SK-N-SH (cell line): ENCODE results near the gene GPR158. TPM values are rescaled to one million over a fixed set of nuclear protein-coding genes. Genes with fewer than 3 reads are reported as not detected.

Experiments used
- CTCF ChIA-PET: fragments of 300-600, 350-600 bp; formaldehyde crosslinking; extraction: SDS; loops from one replicate; lab custom pipeline; 2021; lab: Yijun Ruan, JAX
- POLR2A ChIA-PET: fragments of 350-600 bp; sonication (Branson Sonifier 250); formaldehyde crosslinking; extraction: SDS; loops from one replicate; lab custom pipeline; 2020; ENCODE audit warnings: antibody characterized with exemption, inconsistent platforms; lab: Yijun Ruan, JAX
- DNase-seq: peaks from one replicate; pipeline ENCODE4 v3.0.0; 2012
- H2AFZ ChIP-seq: fragments of 200-600 bp; sonication (generic); 2 replicates; pipeline ENCODE4 v1.8.1; 2016; ENCODE audit warnings: antibody characterized with exemption, mild to moderate bottlenecking, low read depth
- H3F3A ChIP-seq: fragments of 200-600 bp; sonication (generic); replicated peaks from 2 replicates; pipeline ENCODE3; 2016; ENCODE audit warnings: antibody characterized with exemption, mild to moderate bottlenecking; ENCODE audit not compliant: insufficient read depth
- H3K27ac ChIP-seq, 2 experiments: fragments of 200-500 bp in 1 of 2; fragments of 200-600 bp in 1 of 2; sonication (Bioruptor generic) in 1 of 2; sonication (generic), shearing (Covaris generic) in 1 of 2; 2 replicates each; pipeline versions ENCODE4 v1.5.1 to v1.6.1; 2014 to 2016; ENCODE audit warnings: low read depth in 2 of 2, inconsistent platforms in 1 of 2, low read length in 1 of 2, mild to moderate bottlenecking in 1 of 2, mixed read lengths in 1 of 2
- H3K27me3 ChIP-seq: fragments of 200-600 bp; sonication (generic), shearing (Covaris generic); 2 replicates; pipeline ENCODE4 v1.6.1; 2016; ENCODE audit warnings: mixed run types; ENCODE audit not compliant: insufficient read depth
- H3K36me3 ChIP-seq, 2 experiments: fragments of 200-500 bp in 1 of 2; fragments of 200-600 bp in 1 of 2; sonication (Bioruptor generic) in 1 of 2; sonication (generic) in 1 of 2; replicated peaks in 1 of 2; 2 replicates each; pipeline versions ENCODE3 to v1.5.1; 2014 to 2016; ENCODE audit warnings: low read length in 1 of 2, mild to moderate bottlenecking in 1 of 2; ENCODE audit not compliant: insufficient read depth in 2 of 2, control insufficient read depth in 1 of 2
- H3K4me1 ChIP-seq, 2 experiments: fragments of 200-500 bp in 1 of 2; fragments of 200-600 bp in 1 of 2; sonication (Bioruptor generic) in 1 of 2; sonication (generic), shearing (Covaris generic) in 1 of 2; 2 replicates each; pipeline versions ENCODE4 v1.5.1 to v1.6.1; 2014 to 2016; ENCODE audit warnings: low read depth in 1 of 2, low read length in 1 of 2, mixed run types in 1 of 2; ENCODE audit not compliant: insufficient read depth in 2 of 2, control insufficient read depth in 1 of 2
- H3K4me2 ChIP-seq: fragments of 200-600 bp; sonication (generic), shearing (Covaris generic); 2 replicates; pipeline ENCODE4 v1.6.1; 2017; ENCODE audit warnings: mixed run types
- H3K4me3 ChIP-seq, 2 experiments: fragments of 200-500 bp in 1 of 2; fragments of 200-600 bp in 1 of 2; sonication (Bioruptor generic) in 1 of 2; sonication (generic), shearing (Covaris generic) in 1 of 2; 2 replicates each; pipeline versions ENCODE4 v1.5.1 to v1.8.1; 2014 to 2016; ENCODE audit warnings: low read depth in 2 of 2, inconsistent platforms in 1 of 2, low read length in 1 of 2, mild to moderate bottlenecking in 1 of 2, mixed read lengths in 1 of 2, moderate library complexity in 1 of 2
- H3K79me2 ChIP-seq: fragments of 200-600 bp; sonication (generic); 2 replicates; pipeline ENCODE4 v1.8.1; 2017; ENCODE audit warnings: mild to moderate bottlenecking; ENCODE audit not compliant: insufficient read depth
- H3K9ac ChIP-seq: fragments of 200-600 bp; sonication (generic); 2 replicates; pipeline ENCODE4 v1.6.1; 2017; ENCODE audit warnings: mixed run types
- H3K9me2 ChIP-seq: fragments of 200-600 bp; sonication (generic); 2 replicates; pipeline ENCODE4 v1.6.1; 2017; ENCODE audit warnings: mixed run types
- H3K9me3 ChIP-seq: fragments of 200-600 bp; sonication (generic); 2 replicates; pipeline ENCODE4 v1.6.1; 2017; ENCODE audit warnings: mixed run types, mild to moderate bottlenecking, moderate library complexity
- H4K20me1 ChIP-seq: fragments of 200-600 bp; sonication (generic); 2 replicates; pipeline ENCODE4 v1.6.1; 2017; ENCODE audit warnings: mild to moderate bottlenecking, mixed run types; ENCODE audit not compliant: insufficient read depth
- EP300 ChIP-seq, 2 experiments: IDR thresholded peaks; 2 replicates each; pipeline versions ENCODE4 v1.4.0 to v1.6.1; 2012; ENCODE audit warnings: borderline replicate concordance in 1 of 2, low read depth in 1 of 2, low read length in 1 of 2
- EZH2phosphoT487 ChIP-seq: fragments of 200-600 bp; sonication (generic); IDR thresholded peaks from 2 replicates; pipeline ENCODE4 v1.6.1; 2017; ENCODE audit warnings: low read depth, mixed run types, mild to moderate bottlenecking, antibody characterized with exemption, moderate library complexity, borderline replicate concordance
- GATA2 ChIP-seq: sonication (generic); formaldehyde crosslinking; IDR thresholded peaks from 2 replicates; pipeline ENCODE4 v1.5.0; 2020; ENCODE audit warnings: mild to moderate bottlenecking, missing genetic modification reagents
- IRF3 ChIP-seq: fragments of 150-350 bp; IDR thresholded peaks from 2 replicates; pipeline ENCODE4 v1.6.1; 2016; ENCODE audit warnings: mild to moderate bottlenecking, low read depth, low read length
- MEF2A ChIP-seq: IDR thresholded peaks from 2 replicates; pipeline ENCODE4 v1.4.0; 2012; ENCODE audit warnings: low read depth, borderline replicate concordance
- MXI1 ChIP-seq: IDR thresholded peaks from 2 replicates; pipeline ENCODE4 v1.6.1; 2012; ENCODE audit warnings: mild to moderate bottlenecking, low read depth, low read length, improper control_type of control experiment
- POLR2AphosphoS5 ChIP-seq: IDR thresholded peaks from 2 replicates; pipeline ENCODE4 v1.6.1; 2012; ENCODE audit warnings: low read depth, low read length
- RAD21 ChIP-seq: IDR thresholded peaks from 2 replicates; pipeline ENCODE4 v1.6.1; 2012; ENCODE audit warnings: mild to moderate bottlenecking, low read length
- RCOR1 ChIP-seq: fragments of 150-350 bp; IDR thresholded peaks from 2 replicates; pipeline ENCODE4 v1.6.1; 2017; ENCODE audit warnings: antibody characterized with exemption, low read length
- RFX5 ChIP-seq: IDR thresholded peaks from 2 replicates; pipeline ENCODE4 v1.6.1; 2012; ENCODE audit warnings: mild to moderate bottlenecking, improper control_type of control experiment, low read length
- RXRA ChIP-seq: IDR thresholded peaks from 2 replicates; pipeline ENCODE4 v1.4.0; 2012; ENCODE audit warnings: low read depth, mild to moderate bottlenecking, borderline replicate concordance
- TAF1 ChIP-seq: IDR thresholded peaks from 2 replicates; pipeline ENCODE4 v1.6.1; 2012; ENCODE audit warnings: low read depth, mild to moderate bottlenecking, low read length, moderate library complexity, borderline replicate concordance
- USF2 ChIP-seq: fragments of 150-350 bp; IDR thresholded peaks from 2 replicates; pipeline ENCODE4 v1.6.1; 2017; ENCODE audit warnings: antibody characterized with exemption, low read length, low read depth, borderline replicate concordance
- YY1 ChIP-seq: IDR thresholded peaks from 2 replicates; pipeline ENCODE4 v1.4.0; 2012; ENCODE audit warnings: low read depth, mild to moderate bottlenecking
- ZBTB33 ChIP-seq: IDR thresholded peaks from 2 replicates; pipeline ENCODE4 v1.4.0; 2012; ENCODE audit warnings: low read depth, borderline replicate concordance
- WGBS: methylation state at CpG from one replicate; pipeline ENCODE4 v1.1.6; 2017; ENCODE audit warnings: low lambda C conversion rate; 5-methylcytosine and 5-hydroxymethylcytosine counted together
- polyA plus RNA-seq, 3 experiments: library from polyadenylated mRNA; depleted of rRNA; stranded (reverse); fragments of >200 nt; gene quantifications; 2 replicates each; pipeline ENCODE4 v1.2.3, GENCODE V29; 2012

Gene GPR158
- polyA plus RNA-seq, 1 of the 3 experiments (the other 2 are of a cell fraction), result not detected

- 68% methylated on average over 1 of the region's 1 CpG for WGBS
- no peaks in the 10 kb centered on the region for H3K27me3 ChIP-seq
- no peaks in the 10 kb centered on the region for H4K20me1 ChIP-seq
- H3F3A ChIP-seq, result no peaks in the 10 kb centered on the region
- H3K79me2 ChIP-seq, result no peaks in the 10 kb centered on the region
- POLR2A ChIA-PET, result no interaction called here
- no peak overlapping the region for H3K4me2 ChIP-seq
- CTCF ChIA-PET, result no interaction called here
- no peaks in the 10 kb centered on the region for H3K4me1 ChIP-seq
- H3K27ac ChIP-seq, result no peak overlapping the region
- H3K9me2 ChIP-seq, result no peaks in the 10 kb centered on the region
- no peak overlapping the region for H2AFZ ChIP-seq
- H3K9ac ChIP-seq, result no peak overlapping the region
- no peak overlapping the region for H3K4me3 ChIP-seq
- TF ChIP-seq RXRA, result no peak
- TF ChIP-seq TAF1, result no peak
- TF ChIP-seq USF2, result no peak
- no peak for TF ChIP-seq GATA2 (CRISPR knock-in tag)
- H3K36me3 ChIP-seq, result no peaks in the 10 kb centered on the region
- DNase-seq, result no peak
- no peaks in the 10 kb centered on the region for H3K9me3 ChIP-seq
These were observed 278.8 kb downstream of the GPR158 start for GRCh38 chr10:25453619-25454018.

GRCh38 chr10:25455980-25456567 lies 281.3 kb downstream of the GPR158 start:
- Histone ChIP-seq H3K9me3 (no peaks in the 10 kb centered on the region), H4K20me1 (no peaks in the 10 kb centered on the region), H3K27me3 (no peaks in the 10 kb centered on the region), H3K9me2 (no peaks in the 10 kb centered on the region), H3K4me1 (no peaks in the 10 kb centered on the region), H3K9ac (no peak overlapping the region), H2AFZ (no peak overlapping the region), H3K4me3 (no peak overlapping the region), H3F3A (no peaks in the 10 kb centered on the region), H3K4me2 (no peak overlapping the region), H3K79me2 (no peaks in the 10 kb centered on the region), H3K36me3 (no peaks in the 10 kb centered on the region), H3K27ac (no peak overlapping the region)
- CTCF ChIA-PET, result no interaction called here
- no peak for DNase-seq
- 23% methylated on average over 4 of the region's 4 CpGs for WGBS
- POLR2A ChIA-PET, result no interaction called here
- TF ChIP-seq RFX5 (no peak), YY1 (no peak), EZH2phosphoT487 (no peak)

GRCh38 chr10:25457552-25457951 lies 282.8 kb downstream of the GPR158 start:
- 74% methylated on average over 2 of the region's 2 CpGs for WGBS
- no peak overlapping the region for H2AFZ ChIP-seq
- no peaks in the 10 kb centered on the region for H3K9me3 ChIP-seq
- H3K27me3 ChIP-seq, result no peaks in the 10 kb centered on the region
- DNase-seq, result no peak
- H3K9me2 ChIP-seq, result no peaks in the 10 kb centered on the region
- no peak overlapping the region for H3K4me2 ChIP-seq
- no peak overlapping the region for H3K9ac ChIP-seq
- no peaks in the 10 kb centered on the region for H4K20me1 ChIP-seq
- CTCF ChIA-PET, result no interaction called here
- no peak for TF ChIP-seq RAD21
- TF ChIP-seq EZH2phosphoT487, result no peak
- no peak for TF ChIP-seq EP300 (IDR thresholded peaks at IDR 0.05; ENCODE audit: borderline replicate concordance in 1 of 2, low read depth in 1 of 2, low read length in 1 of 2)
- no peak for TF ChIP-seq RFX5
- TF ChIP-seq ZBTB33, result no peak
- no peak for TF ChIP-seq MEF2A
- no peak for TF ChIP-seq RCOR1
- TF ChIP-seq MXI1, result no peak
- no peak for TF ChIP-seq IRF3
- no peak for TF ChIP-seq POLR2AphosphoS5
- TF ChIP-seq TAF1, result no peak
- TF ChIP-seq, all 33 proteins: peak for 0
- H3K4me1 ChIP-seq, result no peaks in the 10 kb centered on the region
- no peaks in the 10 kb centered on the region for H3F3A ChIP-seq
- H3K79me2 ChIP-seq, result no peaks in the 10 kb centered on the region
- no peaks in the 10 kb centered on the region for H3K36me3 ChIP-seq
- no peak overlapping the region for H3K27ac ChIP-seq
- POLR2A ChIA-PET, result no interaction called here
- no peak overlapping the region for H3K4me3 ChIP-seq
